GM18505 (cell line): ENCODE data around the gene CACNB2.

ENCODE experiments used
- ATAC-seq: cut with Tn5 transposase; IDR thresholded peaks from one replicate; pipeline ENCODE4 v1.9.1; 2021; ENCODE audit not compliant: unreplicated experiment
- POLR2A ChIP-seq: IDR thresholded peaks from 4 replicates; pipeline ENCODE4 v1.6.1; 2011; ENCODE audit warnings: borderline replicate concordance; ENCODE audit not compliant: insufficient read depth, insufficient read length; ENCODE audit errors: extremely low read depth

The CACNB2 gene

DNA sequence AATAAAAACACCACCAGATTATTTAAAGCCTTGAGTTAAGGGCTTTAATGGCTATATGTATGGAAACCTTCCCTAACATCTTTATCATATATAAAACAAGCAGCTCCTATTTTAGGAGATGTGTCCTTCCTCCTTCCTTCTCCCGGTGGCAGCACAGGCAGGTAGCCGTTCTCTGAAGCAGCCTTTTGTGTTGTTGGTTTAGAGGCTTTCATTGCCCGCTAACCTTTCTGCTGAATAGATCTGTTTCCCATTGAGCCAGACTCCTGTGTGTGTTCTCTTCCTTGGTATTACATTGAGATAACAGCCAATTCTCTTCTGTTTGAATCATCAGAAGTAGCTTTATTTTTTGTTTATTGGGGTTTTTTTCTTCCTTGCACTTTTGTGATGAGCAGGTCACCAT lies 131.3 kb downstream of the CACNB2 start:
- TF ChIP-seq POLR2A: no peak
- ATAC-seq: no peak

DNA sequence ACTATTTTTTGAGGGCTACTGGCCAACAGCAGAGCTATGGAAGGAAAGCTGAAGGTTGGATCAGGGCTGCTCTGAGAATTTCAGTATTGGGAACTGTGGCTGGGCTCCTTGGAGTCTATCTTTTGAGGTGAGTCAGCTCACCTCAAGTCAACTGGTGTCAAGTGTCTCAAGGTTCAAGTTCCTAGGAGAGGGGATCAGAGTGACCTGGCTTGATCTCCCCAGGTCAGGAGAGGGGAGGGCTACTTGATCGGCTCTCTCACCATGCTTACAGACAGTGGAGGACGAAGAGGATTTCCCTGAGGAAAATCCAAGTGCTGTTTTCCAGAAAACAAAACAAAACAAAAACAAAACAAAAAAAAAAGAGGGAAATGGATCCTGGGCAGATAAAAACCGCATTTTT lies 132.8 kb downstream of the CACNB2 start:
- no peak for ATAC-seq
- no peak for TF ChIP-seq POLR2A

DNA sequence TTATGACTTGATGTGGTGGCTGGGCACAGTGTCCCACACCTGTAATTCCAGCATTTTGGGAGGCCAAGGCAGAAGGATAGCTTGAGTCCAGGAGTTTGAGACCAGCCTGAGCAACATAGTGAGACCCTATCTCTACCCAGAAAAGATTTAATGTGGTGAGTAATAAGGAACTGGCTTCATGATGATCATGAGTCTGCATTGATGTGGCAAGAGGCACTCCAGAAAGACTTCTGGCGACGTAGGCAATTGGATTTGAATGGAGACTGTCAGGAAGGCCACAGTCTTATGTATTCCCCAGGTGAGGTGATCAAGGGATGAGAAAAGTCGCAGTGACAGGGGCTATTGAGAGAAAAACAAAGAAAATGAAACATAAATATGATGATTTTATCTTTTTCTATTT lies 138.0 kb downstream of the CACNB2 start:
- no peak for ATAC-seq
- TF ChIP-seq POLR2A: no peak

DNA sequence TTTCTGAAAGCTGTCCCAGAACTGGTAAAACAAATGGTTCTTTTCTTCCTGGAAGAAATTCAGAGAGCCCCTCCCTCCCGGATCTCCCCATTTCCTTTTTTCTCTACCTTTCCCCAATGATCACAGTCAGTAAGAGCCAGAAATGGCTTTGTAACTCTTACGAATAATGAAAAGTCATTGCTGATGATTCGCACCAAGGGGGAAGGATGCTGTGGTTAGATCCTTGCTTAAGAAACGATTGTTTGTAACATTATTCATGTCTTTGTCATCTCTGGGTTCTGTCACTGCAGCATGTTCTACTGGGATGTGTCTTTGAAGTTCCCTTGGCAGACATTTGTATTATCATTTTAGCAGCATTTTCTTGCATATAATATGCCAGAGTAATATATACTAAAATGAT lies 138.9 kb downstream of the CACNB2 start:
- TF ChIP-seq POLR2A: no peak

DNA sequence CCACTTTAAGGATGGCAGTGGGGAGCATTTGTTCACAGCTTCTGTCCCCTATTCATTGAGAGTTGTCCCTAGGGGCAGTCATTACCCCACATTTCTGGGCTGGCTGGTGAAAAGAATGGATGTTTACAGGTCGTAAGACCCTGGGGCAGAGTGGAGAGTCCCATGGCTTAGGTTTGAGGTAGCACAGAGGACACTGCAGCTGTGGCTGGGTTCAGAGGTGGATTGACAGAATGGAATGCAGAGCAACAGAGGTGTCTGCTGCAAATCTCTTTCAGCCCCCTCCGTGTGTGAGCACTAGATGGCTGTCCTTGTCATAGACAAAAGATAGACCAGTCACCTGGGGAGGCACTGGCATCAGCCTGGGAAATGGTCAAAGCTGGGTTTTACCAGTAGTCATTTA lies 141.9 kb downstream of the CACNB2 start:
- no peak for ATAC-seq

More for the DNA sequence above, 138.9 kb downstream of the CACNB2 start:
- no peak for ATAC-seq

DNA sequence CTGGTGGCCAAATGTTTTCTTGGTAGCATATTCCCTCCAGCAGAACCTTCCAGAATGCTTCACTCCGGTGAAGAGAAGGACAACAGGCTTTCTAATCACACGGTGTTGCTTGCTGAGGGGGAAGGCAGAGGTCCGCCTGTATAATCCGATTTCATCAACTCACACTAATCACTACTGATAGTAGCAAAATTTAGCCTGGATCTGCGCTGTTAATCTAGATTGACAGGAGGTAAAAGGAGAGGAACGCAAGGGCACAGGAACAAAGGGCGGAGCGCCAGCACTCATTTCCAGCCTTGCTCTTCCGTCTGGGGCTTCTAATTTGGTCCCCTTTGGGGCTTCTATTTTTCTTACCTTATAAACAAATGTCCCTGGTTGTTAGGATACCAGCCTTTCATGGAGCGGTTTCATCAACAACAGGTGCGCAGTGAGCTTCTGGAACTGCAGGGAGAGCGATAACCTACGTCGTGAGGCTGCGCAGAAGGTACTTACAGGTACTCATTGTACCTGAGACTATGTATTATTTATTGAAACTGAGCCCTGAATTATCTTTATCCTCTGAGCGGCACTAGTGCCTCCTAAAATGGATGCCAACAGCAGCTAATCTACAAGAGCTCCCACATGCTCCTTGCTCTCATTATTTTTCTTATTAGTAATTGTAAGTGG lies 150.6 kb downstream of the CACNB2 start:
- ATAC-seq: no peak
- TF ChIP-seq POLR2A: no peak

More for the DNA sequence above, 141.9 kb downstream of the CACNB2 start:
- TF ChIP-seq POLR2A: no peak

DNA sequence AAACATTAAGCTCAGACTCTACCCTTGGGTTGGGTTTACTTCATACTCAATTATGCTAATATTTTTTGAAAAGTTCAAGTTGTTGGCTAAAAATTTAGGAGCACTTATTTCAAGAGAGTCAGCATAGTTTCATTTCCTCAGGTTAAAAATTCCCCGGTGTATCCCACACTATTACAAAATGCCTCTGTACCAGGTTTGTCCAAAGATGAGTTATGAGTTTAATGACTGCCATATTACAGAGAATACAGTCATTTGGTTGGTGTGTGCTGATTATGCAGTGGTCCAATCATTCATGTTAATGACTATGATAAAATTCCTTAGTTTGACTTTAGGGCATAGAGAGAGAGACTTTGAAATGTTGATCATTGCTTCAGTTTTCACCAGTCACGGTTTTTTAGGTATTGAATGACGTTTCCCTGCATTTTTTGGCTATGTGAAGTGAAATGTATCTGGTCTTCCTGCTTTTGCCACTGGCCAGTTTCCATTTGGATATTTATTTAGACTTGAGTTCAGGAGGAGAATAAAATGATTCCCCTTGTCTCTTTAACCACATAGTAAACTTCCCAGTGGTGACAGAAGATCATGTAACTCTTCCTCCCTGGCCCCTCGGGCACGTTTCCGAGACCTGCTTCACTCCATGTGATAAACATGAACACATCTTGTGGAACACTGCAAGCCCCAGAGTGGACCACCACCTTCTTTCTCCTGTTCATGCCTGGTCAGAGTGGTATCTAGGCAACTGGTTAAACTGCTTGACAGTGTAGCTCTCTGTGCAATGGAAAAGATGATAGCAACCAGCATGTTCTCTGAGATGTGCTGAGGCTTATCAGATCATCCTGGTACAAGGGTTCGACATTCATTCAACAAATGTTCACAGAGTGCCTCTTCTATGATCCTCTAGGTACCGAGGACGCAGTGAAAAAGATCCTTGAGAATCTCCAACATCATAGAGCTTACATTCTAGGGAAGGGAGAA lies 153.6 kb downstream of the CACNB2 start:
- no peak for TF ChIP-seq POLR2A
- ATAC-seq: no peak

DNA sequence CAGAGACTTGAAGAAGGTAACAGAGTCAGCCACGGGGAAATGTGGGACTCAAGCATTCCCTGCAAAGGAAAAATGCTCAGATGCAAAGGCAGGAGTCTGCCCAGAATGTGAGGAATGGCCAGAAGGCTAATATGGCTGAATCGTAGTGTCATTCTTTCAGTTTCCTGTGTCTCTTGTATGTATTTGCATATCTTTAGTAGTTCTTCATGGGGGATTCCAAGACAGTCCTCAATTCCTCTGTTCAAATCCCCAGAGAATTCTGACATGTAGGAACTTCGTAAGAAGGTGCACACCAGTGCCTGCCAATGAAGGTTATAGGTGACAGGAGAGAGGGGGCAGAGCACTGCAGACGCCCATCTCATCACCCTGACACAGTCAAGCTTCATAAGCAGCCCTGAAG lies 154.4 kb downstream of the CACNB2 start:
- TF ChIP-seq POLR2A: no peak
- ATAC-seq: no peak

DNA sequence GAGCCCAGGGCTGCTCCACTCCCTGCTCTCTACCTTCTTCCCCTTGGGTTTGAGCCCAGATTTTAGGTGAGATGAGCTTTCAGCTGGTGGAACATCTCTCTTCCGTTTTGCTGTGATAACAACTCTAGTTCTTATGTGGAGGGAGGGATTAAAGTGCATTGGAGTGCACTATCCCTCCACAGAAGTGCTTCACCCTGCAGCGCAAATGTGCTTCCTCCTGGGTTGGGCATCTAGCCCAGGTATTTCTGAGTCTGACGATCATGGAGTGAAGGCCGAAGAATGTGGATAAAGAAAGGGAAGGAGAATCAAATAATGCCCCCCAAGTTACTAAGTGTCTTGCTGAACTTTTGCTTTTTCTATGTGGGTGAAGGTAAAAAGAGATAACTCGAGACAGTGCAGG lies 157.4 kb downstream of the CACNB2 start:
- no peak for ATAC-seq
- no peak for TF ChIP-seq POLR2A

DNA sequence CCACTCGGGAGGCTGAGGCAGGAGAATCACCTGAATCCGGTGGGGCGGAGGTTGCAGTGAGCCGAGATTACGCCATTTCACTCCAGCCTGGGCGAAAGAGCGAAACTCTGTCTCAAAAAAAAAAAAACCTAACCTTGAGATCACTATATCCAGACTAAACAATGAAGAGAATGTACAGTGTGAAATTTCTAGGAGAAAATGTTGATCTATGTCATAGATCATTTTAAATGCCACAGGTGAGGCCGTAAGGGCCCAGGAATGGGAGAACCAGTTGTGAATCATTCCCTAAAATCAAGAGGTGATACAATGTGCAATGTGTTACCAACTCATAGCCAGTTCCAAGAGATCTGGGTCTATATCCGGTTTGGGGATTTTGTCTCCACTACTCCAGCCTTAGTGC lies 158.0 kb downstream of the CACNB2 start:
- no peak for TF ChIP-seq POLR2A
- no peak for ATAC-seq

DNA sequence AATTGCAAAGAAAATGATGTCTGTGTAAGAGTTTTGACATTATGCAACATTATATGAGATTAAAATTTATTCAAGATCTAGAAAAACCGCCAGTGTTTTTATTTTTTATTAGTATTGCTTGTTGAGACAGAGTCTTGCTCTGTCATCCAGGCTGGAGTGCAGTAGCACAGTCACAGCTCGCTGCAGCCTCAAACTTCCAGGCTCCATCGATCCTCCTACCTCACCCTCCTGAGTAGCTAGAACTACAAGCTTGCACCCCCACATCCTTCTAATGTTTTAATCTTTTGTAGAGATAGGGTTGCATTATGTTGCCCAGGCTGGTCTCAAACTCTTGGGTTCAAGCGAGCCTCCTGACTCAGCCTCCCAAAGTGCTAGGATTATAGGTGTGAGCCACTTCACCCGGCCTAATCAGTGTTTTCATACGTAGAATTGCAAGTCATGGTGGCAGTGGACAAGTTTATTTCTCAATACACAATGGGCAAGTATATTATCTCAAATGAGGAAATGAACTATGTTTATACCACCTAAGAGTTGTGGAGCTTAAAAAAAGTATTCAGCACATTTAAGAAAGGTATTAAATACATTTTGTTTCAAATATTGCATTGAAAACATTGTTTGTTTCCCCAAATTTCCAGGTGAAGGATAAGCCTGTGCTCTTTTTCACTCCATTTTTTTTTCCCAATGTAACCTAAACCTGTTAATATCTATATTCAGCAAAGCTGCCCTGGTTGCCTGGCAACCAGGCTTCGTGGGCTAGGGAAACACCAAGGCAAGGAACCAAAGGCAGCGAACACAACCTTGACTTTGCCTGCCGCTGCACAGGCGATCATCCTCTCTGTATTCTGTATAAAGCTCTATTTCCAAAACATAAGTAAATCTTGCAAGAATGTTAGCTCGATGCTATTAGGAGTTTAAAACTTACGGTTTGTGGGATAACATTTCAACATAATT lies 163.9 kb downstream of the CACNB2 start:
- ATAC-seq: no peak
- TF ChIP-seq POLR2A: no peak

DNA sequence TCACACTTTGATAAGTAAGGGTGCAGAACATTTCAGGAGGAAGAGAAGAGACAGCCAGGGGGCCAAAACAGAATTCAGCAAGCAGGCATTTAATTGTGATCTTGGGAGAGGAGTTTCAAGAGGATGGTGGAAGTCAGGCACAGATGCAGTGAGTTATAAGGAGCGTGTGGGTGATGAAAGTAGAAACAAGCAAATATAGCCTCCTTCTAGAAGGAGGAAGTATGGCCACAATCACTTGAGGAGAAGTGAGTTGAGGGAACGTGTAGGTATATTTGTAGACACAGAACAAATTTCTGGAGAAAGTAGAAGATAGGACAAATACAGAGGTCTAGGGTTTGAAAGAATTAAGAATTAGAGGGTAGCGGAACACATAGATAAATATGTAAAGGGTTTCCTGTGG lies 165.8 kb downstream of the CACNB2 start:
- no peak for TF ChIP-seq POLR2A
- no peak for ATAC-seq

DNA sequence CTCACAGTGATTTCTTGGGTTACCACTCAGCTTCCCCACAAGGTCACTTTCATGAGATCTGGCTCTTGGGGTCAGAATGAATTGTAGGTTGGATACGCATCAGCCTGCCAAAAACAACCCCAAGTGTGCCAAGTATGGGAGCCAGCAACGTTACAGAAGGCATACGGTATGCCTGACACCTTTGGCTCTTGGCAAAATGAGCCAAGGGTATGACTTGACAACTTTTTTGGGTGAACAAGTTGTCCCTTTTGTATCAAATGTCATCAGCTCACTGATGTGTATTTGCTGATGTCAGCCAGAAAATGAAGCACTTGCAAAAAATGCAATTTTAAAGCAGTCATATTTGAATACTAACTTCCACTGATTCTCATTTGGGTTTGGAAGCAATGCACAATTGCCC lies 168.4 kb downstream of the CACNB2 start:
- ATAC-seq: no peak
- no peak for TF ChIP-seq POLR2A

DNA sequence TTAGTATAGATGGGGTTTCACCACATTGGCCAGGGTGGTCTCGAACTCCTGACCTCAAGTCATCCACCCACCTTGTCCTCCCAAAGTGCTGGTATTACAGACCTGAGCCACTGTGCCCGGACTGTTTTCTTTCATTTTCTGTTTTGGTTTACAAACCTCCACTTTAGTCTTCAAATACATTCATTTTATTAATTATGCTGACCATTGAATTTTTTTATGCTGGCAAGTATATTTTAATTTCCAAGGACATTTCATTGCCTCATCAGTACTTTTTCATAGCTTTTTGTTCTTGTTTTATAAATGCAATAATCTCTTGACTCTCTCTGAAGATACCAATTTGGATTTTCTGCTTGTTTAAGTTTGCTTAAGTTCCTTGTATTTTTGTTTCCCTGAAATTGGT lies 170.5 kb downstream of the CACNB2 start:
- no peak for ATAC-seq
- TF ChIP-seq POLR2A: no peak
